Stimulated activated CD4-positive, alpha-beta T cell treated with anti-CD3 and anti-CD28 coated beads, Interleukin-1b, Interleukin-23, amount 100 ng/mL, for 48 hours (primary cell): ENCODE results near the gene RBBP6.
"Not testable (repeated sequence)": the region's sequence is repeated elsewhere in the genome, so short reads cannot be mapped to it uniquely, and the experiment has no call there.

Experiments
- DNase-seq: peaks from one replicate; pipeline ENCODE4 v3.0.0-alpha.2; 2020

Gene RBBP6

GRCh38 chr16:24573141-24573540 lies 33.8 kb downstream of the RBBP6 start:
- no peak for DNase-seq

GRCh38 chr16:24574515-24575485 lies 35.4 kb downstream of the RBBP6 start:
- not testable (repeated sequence) for DNase-seq

- not testable (repeated sequence) for DNase-seq
Observed at GRCh38 chr16:24575791-24576190, 36.4 kb downstream of the RBBP6 start.

GRCh38 chr16:24577167-24577566 lies 37.8 kb downstream of the RBBP6 start:
- no peak for DNase-seq

- no peak for DNase-seq
Observed at GRCh38 chr16:24580665-24581064, 41.3 kb downstream of the RBBP6 start.

GRCh38 chr16:24583494-24583893 lies 44.1 kb downstream of the RBBP6 start:
- DNase-seq = no peak

GRCh38 chr16:24589997-24590396 lies 50.6 kb downstream of the RBBP6 start:
- no peak for DNase-seq

- no peak for DNase-seq
Observed at GRCh38 chr16:24598777-24599437, 59.5 kb downstream of the RBBP6 start.

GRCh38 chr16:24609417-24609739 lies 70.0 kb downstream of the RBBP6 start:
- DNase-seq = no peak

GRCh38 chr16:24609740-24610415 lies 70.5 kb downstream of the RBBP6 start:
- DNase-seq = peak; percentile 10

- peak; percentile 5 for DNase-seq
Observed at GRCh38 chr16:24610416-24610755, 71.0 kb downstream of the RBBP6 start.

GRCh38 chr16:24611310-24611709 lies 71.9 kb downstream of the RBBP6 start:
- no peak for DNase-seq

- DNase-seq = no peak
Observed at GRCh38 chr16:24612656-24613055, 73.3 kb downstream of the RBBP6 start.

- not testable (repeated sequence) for DNase-seq
Observed at GRCh38 chr16:24613267-24613666, 73.9 kb downstream of the RBBP6 start.

- no peak for DNase-seq
Observed at GRCh38 chr16:24617502-24617901, 78.1 kb downstream of the RBBP6 start.
